Upper lobe of right lung (tissue), 1 donor: ENCODE data around the gene HDAC4. TPM values are rescaled to one million over a fixed set of nuclear protein-coding genes. Genes with fewer than 3 reads are reported as not detected.

Experiments
- ATAC-seq: fragments of 200-7000 bp; cut with Tn5 transposase; one replicate; pipeline ENCODE4 v1.9.1; 2020; ENCODE audit warnings: mild to moderate bottlenecking, moderate library complexity
- DNase-seq: peaks from one replicate; pipeline ENCODE4 v3.0.0-alpha.2; 2020
- H3K27ac ChIP-seq: fragments of 200-600 bp; one replicate; pipeline ENCODE4 v1.8.0; 2022
- H3K27me3 ChIP-seq: fragments of 200-600 bp; one replicate; pipeline ENCODE4 v1.8.0; 2022; ENCODE audit warnings: mild to moderate bottlenecking
- H3K36me3 ChIP-seq: fragments of 200-600 bp; one replicate; pipeline ENCODE4 v1.8.0; 2022
- H3K4me1 ChIP-seq: fragments of 200-600 bp; one replicate; pipeline ENCODE4 v1.8.0; 2022
- H3K4me3 ChIP-seq: fragments of 200-600 bp; one replicate; pipeline ENCODE4 v1.8.0; 2022; ENCODE audit warnings: mild to moderate bottlenecking
- H3K9me3 ChIP-seq: fragments of 200-600 bp; one replicate; pipeline ENCODE4 v1.8.0; 2022
- intact Hi-C: fragments of 100-400 bp; cut with DNase I; formaldehyde crosslinking; loops from one replicate; pipeline ENCODE4 v1.11.0; 2022
- total RNA-seq: library from RNA; stranded (reverse); fragmentation: NEBNext Ultra II Directional; extraction: Animal tissue kit (Norgen Biotek cat#: 25700); gene quantifications from one replicate; pipeline ENCODE4 v1.2.1, GENCODE V29; 2021
- TF ChIP-seq, protein P1 (sequence below): fragments of 200-600 bp; IDR thresholded peaks from one replicate; pipeline ENCODE4 v1.8.0; 2022; ENCODE audit warnings: antibody characterized with exemption
- donor health status: DM: no; HTN: yes; CAD: no; lungs with severe emphysema.

HDAC4 gene
- total RNA-seq, 1 donor from 2014 or later: 44.1 TPM

DNA sequence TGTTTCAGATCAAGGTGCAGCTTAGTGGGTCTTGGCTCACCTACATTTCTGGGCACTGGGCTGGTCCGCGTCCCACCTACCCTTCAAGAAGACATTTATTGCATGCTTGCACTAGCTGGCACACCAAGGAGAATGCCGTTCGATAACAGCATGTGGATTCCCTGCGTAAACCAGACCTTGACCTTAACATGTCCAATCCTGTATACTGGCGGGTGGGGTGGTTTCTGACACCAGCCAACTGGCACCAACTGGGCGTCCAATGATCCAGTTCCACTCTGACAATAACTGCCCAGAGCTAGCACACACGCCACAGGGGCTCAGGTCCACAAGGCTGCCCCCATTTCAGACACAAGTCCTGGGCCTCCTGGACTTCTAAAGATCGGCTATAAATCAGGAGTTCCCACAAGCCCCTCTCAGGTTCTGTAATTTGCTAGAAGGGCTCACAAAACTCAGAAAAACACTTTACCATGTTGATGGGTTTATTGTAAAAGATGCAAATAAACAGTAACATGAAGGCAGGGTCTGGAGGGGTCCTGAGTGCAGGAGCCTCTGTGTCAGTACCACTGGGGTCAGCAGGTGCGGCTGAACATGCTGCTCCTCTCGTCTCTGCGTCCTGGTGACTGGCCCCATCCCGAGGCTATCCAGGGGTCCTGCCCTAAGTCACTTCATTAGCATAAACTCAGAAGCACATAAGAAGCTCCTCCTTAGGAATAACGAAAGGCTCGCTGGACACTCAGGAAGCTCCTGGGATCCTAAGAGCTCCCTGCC is 161.8 kb downstream of the HDAC4 start:
- H3K4me3 ChIP-seq: no peak overlapping the region
- ATAC-seq: no peak
- TF ChIP-seq, protein P1, sequence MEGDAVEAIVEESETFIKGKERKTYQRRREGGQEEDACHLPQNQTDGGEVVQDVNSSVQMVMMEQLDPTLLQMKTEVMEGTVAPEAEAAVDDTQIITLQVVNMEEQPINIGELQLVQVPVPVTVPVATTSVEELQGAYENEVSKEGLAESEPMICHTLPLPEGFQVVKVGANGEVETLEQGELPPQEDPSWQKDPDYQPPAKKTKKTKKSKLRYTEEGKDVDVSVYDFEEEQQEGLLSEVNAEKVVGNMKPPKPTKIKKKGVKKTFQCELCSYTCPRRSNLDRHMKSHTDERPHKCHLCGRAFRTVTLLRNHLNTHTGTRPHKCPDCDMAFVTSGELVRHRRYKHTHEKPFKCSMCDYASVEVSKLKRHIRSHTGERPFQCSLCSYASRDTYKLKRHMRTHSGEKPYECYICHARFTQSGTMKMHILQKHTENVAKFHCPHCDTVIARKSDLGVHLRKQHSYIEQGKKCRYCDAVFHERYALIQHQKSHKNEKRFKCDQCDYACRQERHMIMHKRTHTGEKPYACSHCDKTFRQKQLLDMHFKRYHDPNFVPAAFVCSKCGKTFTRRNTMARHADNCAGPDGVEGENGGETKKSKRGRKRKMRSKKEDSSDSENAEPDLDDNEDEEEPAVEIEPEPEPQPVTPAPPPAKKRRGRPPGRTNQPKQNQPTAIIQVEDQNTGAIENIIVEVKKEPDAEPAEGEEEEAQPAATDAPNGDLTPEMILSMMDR: no peak
- H3K27me3 ChIP-seq: no peaks in the 10 kb centered on the region
- no peaks in the 10 kb centered on the region for H3K9me3 ChIP-seq
- H3K4me1 ChIP-seq: peaks cover 22% of the 10 kb centered on the region
- no peak overlapping the region for H3K27ac ChIP-seq
- H3K36me3 ChIP-seq: no peaks in the 10 kb centered on the region
- intact Hi-C loops: no loop called here
- no peak for DNase-seq

DNA sequence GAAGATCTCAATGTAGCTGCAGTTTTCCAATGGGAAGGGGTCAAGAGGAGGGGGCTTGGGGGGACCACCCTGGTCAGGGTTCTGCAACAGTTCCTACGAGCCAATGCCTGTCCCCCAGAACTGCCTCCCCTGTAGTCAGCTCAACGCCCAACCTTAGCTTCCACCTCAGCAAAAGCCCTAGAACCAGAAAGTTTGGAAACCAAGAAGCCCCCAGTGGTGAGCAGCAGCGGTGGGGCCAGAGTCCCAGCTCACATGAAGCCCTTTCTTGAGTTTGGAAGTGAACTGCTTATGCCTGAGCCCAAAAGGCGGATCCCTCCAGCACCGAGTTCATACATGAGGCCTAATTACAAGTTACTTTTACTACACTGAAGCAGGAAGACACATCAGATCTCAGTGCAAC is 162.4 kb downstream of the HDAC4 start:
- no peaks in the 10 kb centered on the region for H3K9me3 ChIP-seq
- H3K36me3 ChIP-seq: no peaks in the 10 kb centered on the region
- H3K27ac ChIP-seq: no peak overlapping the region
- peaks cover 28% of the 10 kb centered on the region for H3K4me1 ChIP-seq
- TF ChIP-seq, protein P1: no peak
- ATAC-seq (no peak), DNase-seq (no peak)
- intact Hi-C loops: no loop called here
- H3K27me3 ChIP-seq: no peaks in the 10 kb centered on the region
- H3K4me3 ChIP-seq: no peak overlapping the region

DNA sequence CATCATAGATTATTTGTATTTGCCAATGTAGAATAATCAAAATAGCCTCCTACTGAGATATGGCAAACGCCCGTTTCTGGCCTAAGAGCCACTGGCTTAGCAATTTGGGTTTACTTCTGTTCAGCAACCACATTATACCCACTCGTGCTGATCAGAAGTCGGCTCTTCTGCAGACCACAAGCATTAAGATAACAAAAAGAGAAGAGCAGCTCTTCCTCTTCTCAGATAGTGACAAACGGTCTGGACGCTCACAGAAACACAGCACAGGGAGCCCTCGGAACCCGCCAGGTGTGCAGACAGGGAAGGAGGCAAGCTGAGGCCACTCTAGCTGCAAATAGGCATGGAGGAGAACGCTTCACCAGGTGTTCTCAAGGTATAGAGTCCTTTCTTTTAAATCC is 164.0 kb downstream of the HDAC4 start:
- intact Hi-C loops: no loop called here
- no peaks in the 10 kb centered on the region for H3K27me3 ChIP-seq
- H3K27ac ChIP-seq: no peak overlapping the region
- H3K4me1 ChIP-seq: peaks cover 32% of the 10 kb centered on the region
- TF ChIP-seq, protein P1: no peak
- no peaks in the 10 kb centered on the region for H3K9me3 ChIP-seq
- no peak for DNase-seq
- no peaks in the 10 kb centered on the region for H3K36me3 ChIP-seq
- no peak for ATAC-seq
- no peak overlapping the region for H3K4me3 ChIP-seq

DNA sequence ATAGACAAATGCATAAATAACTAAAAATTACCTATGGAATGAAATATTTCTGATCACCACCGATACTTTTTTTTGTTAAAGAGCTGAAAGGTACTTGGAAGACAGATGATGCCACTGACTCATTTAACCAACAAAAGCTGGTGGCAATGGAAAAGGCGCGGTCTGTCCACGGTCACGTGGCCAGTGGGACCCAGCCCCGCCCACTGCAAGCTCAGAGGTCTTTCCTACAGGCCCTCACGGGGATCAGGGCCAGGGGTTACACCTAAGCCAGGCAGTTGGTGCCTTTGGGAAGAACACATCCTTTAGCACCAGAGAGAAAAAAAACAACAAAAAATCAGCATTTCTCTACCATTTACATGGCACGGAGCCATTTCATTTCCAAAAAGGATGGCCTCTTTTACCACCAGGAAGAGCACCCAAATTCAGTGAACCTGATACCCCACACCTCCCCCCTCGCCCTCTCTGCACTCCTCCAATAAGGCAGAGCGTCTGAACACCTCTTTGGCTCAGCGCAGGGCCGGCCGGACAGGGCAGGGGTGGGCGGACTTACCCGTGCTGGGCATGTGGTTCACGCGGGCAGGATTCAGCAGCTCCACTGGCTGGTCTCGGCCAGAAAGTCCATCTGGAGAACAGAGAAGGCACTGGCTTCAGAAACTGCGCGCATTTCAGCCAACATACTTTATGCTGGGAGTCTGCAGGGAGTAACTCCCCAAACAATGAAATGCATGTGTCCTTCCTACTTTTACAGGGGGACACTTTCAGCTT is 164.6 kb downstream of the HDAC4 start:
- peaks cover 32% of the 10 kb centered on the region for H3K4me1 ChIP-seq
- H3K27me3 ChIP-seq: no peaks in the 10 kb centered on the region
- no peaks in the 10 kb centered on the region for H3K9me3 ChIP-seq
- H3K27ac ChIP-seq: no peak overlapping the region
- intact Hi-C loops: no loop called here
- no peak overlapping the region for H3K4me3 ChIP-seq
- ATAC-seq (no peak), DNase-seq (no peak)
- TF ChIP-seq, protein P1: no peak
- no peaks in the 10 kb centered on the region for H3K36me3 ChIP-seq

DNA sequence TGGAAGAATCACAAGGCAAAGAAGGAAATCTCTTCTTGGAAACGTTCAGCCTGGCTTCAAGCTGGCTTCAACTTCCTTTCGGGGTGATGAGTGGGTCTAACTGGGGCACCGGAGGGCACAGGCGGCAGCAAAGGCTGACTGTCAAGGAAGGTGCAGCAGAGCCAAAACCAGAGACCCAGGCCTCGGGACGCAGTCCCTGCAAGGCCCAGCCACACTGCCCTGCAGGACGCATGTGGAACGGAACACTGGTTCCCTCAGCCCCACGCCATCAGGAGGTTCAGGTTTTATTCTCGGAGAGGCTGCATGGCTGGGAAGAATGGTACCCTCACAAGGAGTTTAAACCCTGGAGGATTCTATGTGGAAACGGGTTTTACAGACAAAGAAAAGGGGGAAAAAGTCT is 165.5 kb downstream of the HDAC4 start:
- intact Hi-C loops: no loop called here
- H3K4me1 ChIP-seq: peaks cover 32% of the 10 kb centered on the region

More for the DNA sequence above, 165.5 kb downstream of the HDAC4 start:
- ATAC-seq: no peak
- DNase-seq: no peak
- Histone ChIP-seq H3K27me3 (no peaks in the 10 kb centered on the region), H3K9me3 (no peaks in the 10 kb centered on the region), H3K36me3 (no peaks in the 10 kb centered on the region), H3K27ac (no peak overlapping the region), H3K4me3 (no peak overlapping the region)
- TF ChIP-seq, protein P1: no peak
